ENCODE results near the gene ARHGAP28.

- TF ChIP-seq CTCF (IDR thresholded peaks at IDR 0.05) (no peak), POLR2AphosphoS5 (IDR thresholded peaks at IDR 0.05; ENCODE audit: low read depth, low read length) (no peak)
These were observed 41.8 kb upstream of the ARHGAP28 start for GRCh38 chr18:6687676-6688075.
